ENCODE data around the gene ENOX2.

The ENOX2 gene

DNA sequence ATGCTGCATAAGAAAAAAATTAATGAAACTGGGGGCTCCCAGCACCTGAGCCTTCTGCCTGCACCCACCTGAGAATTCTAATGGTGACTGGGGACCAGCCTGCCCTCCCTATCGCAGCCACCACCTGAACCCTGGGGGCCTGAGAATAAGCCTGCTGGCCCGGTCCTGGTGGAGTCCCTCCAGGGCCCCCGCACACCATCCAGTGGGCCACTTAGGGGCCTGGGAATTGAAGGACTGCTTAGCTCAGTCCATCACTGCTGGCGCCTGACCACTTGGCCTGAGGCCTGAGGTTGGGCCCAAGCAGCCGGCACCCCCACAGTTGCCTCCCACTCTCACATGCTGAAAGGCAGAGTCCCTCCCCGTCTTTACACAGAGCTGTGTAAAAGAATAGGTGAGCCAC, 230.8 kb downstream of the ENOX2 start:
- H3K4me3 ChIP-seq (ENCODE audit: low read length) = no peak overlapping the region
- TF ChIP-seq, protein P1, sequence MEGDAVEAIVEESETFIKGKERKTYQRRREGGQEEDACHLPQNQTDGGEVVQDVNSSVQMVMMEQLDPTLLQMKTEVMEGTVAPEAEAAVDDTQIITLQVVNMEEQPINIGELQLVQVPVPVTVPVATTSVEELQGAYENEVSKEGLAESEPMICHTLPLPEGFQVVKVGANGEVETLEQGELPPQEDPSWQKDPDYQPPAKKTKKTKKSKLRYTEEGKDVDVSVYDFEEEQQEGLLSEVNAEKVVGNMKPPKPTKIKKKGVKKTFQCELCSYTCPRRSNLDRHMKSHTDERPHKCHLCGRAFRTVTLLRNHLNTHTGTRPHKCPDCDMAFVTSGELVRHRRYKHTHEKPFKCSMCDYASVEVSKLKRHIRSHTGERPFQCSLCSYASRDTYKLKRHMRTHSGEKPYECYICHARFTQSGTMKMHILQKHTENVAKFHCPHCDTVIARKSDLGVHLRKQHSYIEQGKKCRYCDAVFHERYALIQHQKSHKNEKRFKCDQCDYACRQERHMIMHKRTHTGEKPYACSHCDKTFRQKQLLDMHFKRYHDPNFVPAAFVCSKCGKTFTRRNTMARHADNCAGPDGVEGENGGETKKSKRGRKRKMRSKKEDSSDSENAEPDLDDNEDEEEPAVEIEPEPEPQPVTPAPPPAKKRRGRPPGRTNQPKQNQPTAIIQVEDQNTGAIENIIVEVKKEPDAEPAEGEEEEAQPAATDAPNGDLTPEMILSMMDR (conservative IDR thresholded peaks at IDR 0.05; ENCODE audit: low read depth, low read length) = no peak
- DNase-seq (ENCODE audit: low read depth) = no peak

DNA sequence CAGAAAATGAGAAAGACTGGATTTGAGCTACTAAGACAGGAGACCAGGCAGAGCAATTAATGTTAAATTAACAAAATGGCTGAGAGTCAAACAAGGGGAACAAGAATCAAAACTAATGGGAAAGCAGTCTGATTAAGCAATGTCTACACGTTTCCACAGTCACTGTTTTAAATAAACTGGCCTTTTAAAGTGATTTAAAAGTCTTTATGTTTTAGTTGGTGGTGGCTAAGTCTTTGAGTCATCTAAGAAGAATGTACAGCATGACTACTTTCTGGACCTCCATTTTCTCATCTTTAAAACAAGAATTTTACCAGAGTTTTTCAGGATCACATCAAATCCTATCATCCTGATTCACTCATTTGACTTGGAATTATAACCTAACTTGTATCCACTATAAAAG, 233.8 kb downstream of the ENOX2 start:
- no peak for DNase-seq (ENCODE audit: low read depth)
- TF ChIP-seq, protein P1 (conservative IDR thresholded peaks at IDR 0.05; ENCODE audit: low read depth, low read length) = no peak
- H3K4me3 ChIP-seq (ENCODE audit: low read length) = no peak overlapping the region

DNA sequence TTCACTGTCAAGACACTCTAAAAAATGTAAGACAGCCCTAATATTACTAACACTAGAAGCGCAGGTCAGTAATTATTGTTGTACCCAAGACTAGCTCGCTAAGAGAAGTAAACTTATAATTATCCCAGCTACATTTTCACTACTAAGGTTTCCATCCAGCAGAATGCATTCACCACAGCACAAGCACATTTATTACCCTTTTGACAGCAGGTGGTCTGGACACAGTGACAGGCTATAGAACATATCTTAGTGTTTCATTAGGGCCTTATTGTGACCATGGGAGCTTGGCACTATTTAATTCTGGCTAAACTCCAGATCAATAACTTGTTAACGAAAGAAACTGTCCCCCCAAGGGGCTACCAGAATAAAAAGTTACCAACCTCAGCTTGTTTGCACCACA, 237.7 kb downstream of the ENOX2 start:
- TF ChIP-seq, protein P1 (conservative IDR thresholded peaks at IDR 0.05; ENCODE audit: low read depth, low read length) = no peak
- DNase-seq (ENCODE audit: low read depth) = no peak

GRCh38 chrX:130658310-130658709, 244.7 kb downstream of the ENOX2 start:
- no peak overlapping the region for H3K4me3 ChIP-seq (ENCODE audit: low read length)
- no peak for DNase-seq (ENCODE audit: low read depth)
- TF ChIP-seq, protein P1 (conservative IDR thresholded peaks at IDR 0.05; ENCODE audit: low read depth, low read length) = no peak

More for the DNA sequence above, 237.7 kb downstream of the ENOX2 start:
- no peak overlapping the region for H3K4me3 ChIP-seq (ENCODE audit: low read length)

DNA sequence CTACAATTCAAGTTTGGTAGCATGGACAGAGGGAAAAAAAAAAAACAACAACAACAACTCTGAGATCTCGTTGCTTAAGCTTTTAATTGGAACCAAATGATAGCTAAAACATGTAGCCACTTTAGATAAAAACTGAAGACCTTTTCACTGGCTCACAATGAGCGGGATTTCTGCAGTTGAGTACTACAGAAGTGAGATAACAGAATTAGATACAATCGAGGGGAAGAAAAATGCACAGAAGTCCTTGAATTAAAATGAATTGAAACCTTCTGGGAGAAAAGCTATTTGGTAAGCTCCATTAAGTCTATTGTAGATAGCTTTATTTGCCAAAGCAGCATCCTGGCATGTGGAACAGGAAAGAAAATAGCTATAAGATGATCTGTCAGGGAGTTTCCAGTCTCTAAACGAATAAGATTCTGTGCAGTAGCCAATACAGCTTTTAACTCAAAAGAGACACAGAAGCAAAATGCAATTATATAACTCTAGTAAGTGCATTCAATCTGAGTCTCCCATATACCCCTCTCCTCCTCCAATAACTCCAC, 248.5 kb downstream of the ENOX2 start:
- DNase-seq (ENCODE audit: low read depth) = no peak
- TF ChIP-seq, protein P1 (conservative IDR thresholded peaks at IDR 0.05; ENCODE audit: low read depth, low read length) = no peak
- H3K4me3 ChIP-seq (ENCODE audit: low read length) = no peak overlapping the region

GRCh38 chrX:130652824-130653578, 250.0 kb downstream of the ENOX2 start:
- DNase-seq (ENCODE audit: low read depth) = no peak
- TF ChIP-seq, protein P1 (conservative IDR thresholded peaks at IDR 0.05; ENCODE audit: low read depth, low read length) = no peak
- no peak overlapping the region for H3K4me3 ChIP-seq (ENCODE audit: low read length)

DNA sequence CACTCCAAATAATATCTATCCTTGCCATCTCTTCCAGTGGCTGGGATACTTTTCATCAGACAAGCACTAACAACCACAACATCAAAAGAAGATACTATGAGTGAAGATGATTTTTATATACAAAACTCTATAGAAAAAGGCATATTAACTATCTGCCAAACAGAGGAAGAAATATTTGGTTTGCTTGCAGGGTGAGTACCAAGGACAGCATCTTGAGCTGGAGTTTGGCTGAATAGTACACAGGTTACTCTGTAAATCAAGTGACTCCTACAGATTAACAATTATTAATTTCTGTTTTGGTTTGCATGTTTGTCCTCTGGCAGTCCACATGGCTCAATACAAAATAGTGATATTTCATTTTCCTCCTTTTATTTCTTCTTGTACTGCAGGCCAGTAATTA, 253.3 kb downstream of the ENOX2 start:
- no peak overlapping the region for H3K4me3 ChIP-seq (ENCODE audit: low read length)
- TF ChIP-seq, protein P1 (conservative IDR thresholded peaks at IDR 0.05; ENCODE audit: low read depth, low read length) = no peak
- no peak for DNase-seq (ENCODE audit: low read depth)

Data from retinal pigment epithelial cell (primary cell).